Hematopoietic multipotent progenitor cell (in vitro differentiated cells): Measurements from ENCODE around the gene HOXD12. TPM values are rescaled to one million over a fixed set of nuclear protein-coding genes. Genes with fewer than 3 reads are reported as not detected.
A peak's percentile ranks its signal among the peaks of the same experiment; 100 is the strongest.

Experiments used
- DNase-seq, 3 donors: peaks; one replicate each; pipeline ENCODE4 v3.0.0-alpha.2; 2011 to 2015; ENCODE audit warnings: low read depth in 2 of 3, low spot score in 2 of 3
- total RNA-seq: library from RNA; depleted of rRNA; stranded (reverse); fragments of >200 nt; gene quantifications from one replicate; pipeline ENCODE4 v1.2.3, GENCODE V29; 2012

Gene HOXD12
- total RNA-seq, 1 donor, result not detected

- DNase-seq, result no peak
Measured at GRCh38 chr2:176117823-176118371, 18.3 kb downstream of the HOXD12 start.

GRCh38 chr2:176118601-176119339, 19.2 kb downstream of the HOXD12 start:
- DNase-seq, result peak in 2 of 3 donors; percentile 56 to 72

- no peak for DNase-seq
Measured at GRCh38 chr2:176120364-176121189, 21.0 kb downstream of the HOXD12 start.

- DNase-seq, result no peak
Measured at GRCh38 chr2:176121190-176122051, 21.8 kb downstream of the HOXD12 start.

- no peak for DNase-seq
Measured at GRCh38 chr2:176122052-176122682, 22.6 kb downstream of the HOXD12 start.

GRCh38 chr2:176122683-176123410, 23.3 kb downstream of the HOXD12 start, which contains the start of gene HOXD9:
TSS of gene HOXD9 (plus strand) at chr2:176122719. CDS start at chr2:176122769, 50 bp downstream.
- DNase-seq, result peak in 1 of 3 donors; percentile 37

- no peak for DNase-seq
Measured at GRCh38 chr2:176123411-176124109, 24.0 kb downstream of the HOXD12 start.

GRCh38 chr2:176124110-176124946, 24.7 kb downstream of the HOXD12 start:
- no peak for DNase-seq

GRCh38 chr2:176124947-176125771, 25.6 kb downstream of the HOXD12 start:
- no peak for DNase-seq

GRCh38 chr2:176125772-176126054, 26.1 kb downstream of the HOXD12 start:
- no peak for DNase-seq

- peak; percentile 61 to 80 (median 71) for DNase-seq
Measured at GRCh38 chr2:176126929-176127773, 27.6 kb downstream of the HOXD12 start.

- DNase-seq, result no peak
Measured at GRCh38 chr2:176127774-176128072, 28.1 kb downstream of the HOXD12 start.

- DNase-seq, result no peak
Measured at GRCh38 chr2:176128172-176128981, 28.8 kb downstream of the HOXD12 start.

GRCh38 chr2:176128982-176129796, 29.6 kb downstream of the HOXD12 start, which contains the start of gene HOXD8:
TSS of gene HOXD8 (plus strand) at chr2:176129705. CDS start at chr2:176130367, 662 bp downstream.
- no peak for DNase-seq

GRCh38 chr2:176129813-176130146, 30.2 kb downstream of the HOXD12 start:
- no peak for DNase-seq
